Endothelial cell (in vitro differentiated cells): ENCODE measurements around the gene ETFA. TPM values are rescaled to one million over a fixed set of nuclear protein-coding genes. Genes with fewer than 3 reads are reported as not detected.
A peak's percentile ranks its signal among the peaks of the same experiment; 100 is the strongest.

Experiments used
- DNase-seq: peaks from one replicate; pipeline ENCODE4 v3.0.0; 2021; ENCODE audit warnings: low spot score
- H3K27ac Mint-ChIP-seq: one replicate; pipeline ENCODE4 v1.8.0; 2021; ENCODE audit warnings: mixed read lengths, inconsistent platforms; ENCODE audit not compliant: unreplicated experiment
- H3K27me3 Mint-ChIP-seq: one replicate; pipeline ENCODE4 v1.8.0; 2021; ENCODE audit warnings: mild to moderate bottlenecking, moderate library complexity, mixed read lengths, inconsistent platforms; ENCODE audit not compliant: unreplicated experiment
- H3K36me3 Mint-ChIP-seq: one replicate; pipeline ENCODE4 v1.8.0; 2021; ENCODE audit warnings: mild to moderate bottlenecking, low read depth, mixed read lengths, inconsistent platforms; ENCODE audit not compliant: unreplicated experiment
- H3K4me1 Mint-ChIP-seq: one replicate; pipeline ENCODE4 v1.8.0; 2021; ENCODE audit warnings: mild to moderate bottlenecking, mixed read lengths, inconsistent platforms; ENCODE audit not compliant: unreplicated experiment
- H3K4me3 Mint-ChIP-seq: one replicate; pipeline ENCODE4 v1.8.0; 2021; ENCODE audit warnings: mild to moderate bottlenecking, mixed read lengths, inconsistent platforms; ENCODE audit not compliant: unreplicated experiment
- H3K9me3 Mint-ChIP-seq: one replicate; pipeline ENCODE4 v1.8.0; 2021; ENCODE audit warnings: mixed read lengths, inconsistent platforms; ENCODE audit not compliant: unreplicated experiment
- total RNA-seq: library from RNA; stranded (reverse); fragmentation: NEBNext Ultra II Directional; extraction: Animal tissue kit (Norgen Biotek cat#: 25700); gene quantifications from one replicate; pipeline ENCODE4 v1.2.1, GENCODE V29; 2021; ENCODE audit not compliant: unreplicated experiment
- TF ChIP-seq, protein P1 (sequence below): fragments of 200-600 bp; sonication (generic); IDR thresholded peaks from one replicate; pipeline ENCODE4 v1.5.0; 2021; ENCODE audit warnings: antibody characterized with exemption; ENCODE audit not compliant: unreplicated experiment

ETFA gene
- total RNA-seq, 1 donor from 2014 or later, result 103 TPM

DNA sequence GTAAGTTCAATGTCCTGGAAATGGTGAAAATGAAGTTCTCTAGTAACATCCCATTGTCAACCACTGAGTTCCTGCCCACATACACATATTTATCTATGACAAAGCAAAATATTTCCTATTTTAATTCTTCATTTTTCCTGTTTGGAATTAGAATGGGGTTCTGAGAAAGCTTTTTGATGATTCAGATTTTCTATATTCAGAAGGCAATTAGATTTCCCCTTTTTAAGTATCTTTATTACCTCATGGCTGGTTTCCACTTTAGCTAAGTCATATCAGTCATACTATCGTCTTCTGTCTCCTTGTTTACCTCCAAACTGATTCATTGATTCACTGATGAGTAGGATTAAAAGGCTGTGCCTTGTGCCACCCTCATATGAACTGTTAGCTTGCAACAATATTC is 17.9 kb downstream of the ETFA start:
- no peak overlapping the region for H3K4me3 Mint-ChIP-seq

DNA sequence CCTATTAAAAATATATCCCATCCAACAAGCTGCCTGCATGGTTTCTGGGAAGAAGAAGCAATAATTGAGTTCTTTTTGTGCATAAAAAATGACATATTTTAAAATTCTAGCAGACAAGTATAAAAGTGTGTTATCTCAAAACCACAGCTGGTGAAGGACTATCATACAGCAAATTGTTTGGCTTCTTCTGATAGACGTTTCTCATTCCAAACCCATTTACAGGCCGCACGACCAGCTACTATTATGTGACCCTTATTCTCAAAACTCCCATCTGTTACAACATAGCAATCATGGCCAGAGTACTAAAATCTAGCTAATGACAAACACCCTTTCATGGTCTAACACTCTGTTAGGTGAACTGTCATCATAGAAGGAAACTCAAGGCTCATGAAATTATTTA is 21.7 kb downstream of the ETFA start:
- peaks cover 6% of the 10 kb centered on the region for H3K36me3 Mint-ChIP-seq
- H3K4me3 Mint-ChIP-seq, result no peak overlapping the region
- no peaks in the 10 kb centered on the region for H3K9me3 Mint-ChIP-seq
- no peaks in the 10 kb centered on the region for H3K27me3 Mint-ChIP-seq
- H3K27ac Mint-ChIP-seq, result no peak overlapping the region
- DNase-seq, result no peak
- no peaks in the 10 kb centered on the region for H3K4me1 Mint-ChIP-seq
- TF ChIP-seq, protein P1, sequence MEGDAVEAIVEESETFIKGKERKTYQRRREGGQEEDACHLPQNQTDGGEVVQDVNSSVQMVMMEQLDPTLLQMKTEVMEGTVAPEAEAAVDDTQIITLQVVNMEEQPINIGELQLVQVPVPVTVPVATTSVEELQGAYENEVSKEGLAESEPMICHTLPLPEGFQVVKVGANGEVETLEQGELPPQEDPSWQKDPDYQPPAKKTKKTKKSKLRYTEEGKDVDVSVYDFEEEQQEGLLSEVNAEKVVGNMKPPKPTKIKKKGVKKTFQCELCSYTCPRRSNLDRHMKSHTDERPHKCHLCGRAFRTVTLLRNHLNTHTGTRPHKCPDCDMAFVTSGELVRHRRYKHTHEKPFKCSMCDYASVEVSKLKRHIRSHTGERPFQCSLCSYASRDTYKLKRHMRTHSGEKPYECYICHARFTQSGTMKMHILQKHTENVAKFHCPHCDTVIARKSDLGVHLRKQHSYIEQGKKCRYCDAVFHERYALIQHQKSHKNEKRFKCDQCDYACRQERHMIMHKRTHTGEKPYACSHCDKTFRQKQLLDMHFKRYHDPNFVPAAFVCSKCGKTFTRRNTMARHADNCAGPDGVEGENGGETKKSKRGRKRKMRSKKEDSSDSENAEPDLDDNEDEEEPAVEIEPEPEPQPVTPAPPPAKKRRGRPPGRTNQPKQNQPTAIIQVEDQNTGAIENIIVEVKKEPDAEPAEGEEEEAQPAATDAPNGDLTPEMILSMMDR, result no peak

More for the DNA sequence above, 17.9 kb downstream of the ETFA start:
- no peak for DNase-seq
- Mint-ChIP-seq H3K9me3 (no peaks in the 10 kb centered on the region), H3K27me3 (no peaks in the 10 kb centered on the region), H3K36me3 (no peaks in the 10 kb centered on the region), H3K27ac (no peak overlapping the region), H3K4me1 (no peaks in the 10 kb centered on the region)
- TF ChIP-seq, protein P1, result no peak

DNA sequence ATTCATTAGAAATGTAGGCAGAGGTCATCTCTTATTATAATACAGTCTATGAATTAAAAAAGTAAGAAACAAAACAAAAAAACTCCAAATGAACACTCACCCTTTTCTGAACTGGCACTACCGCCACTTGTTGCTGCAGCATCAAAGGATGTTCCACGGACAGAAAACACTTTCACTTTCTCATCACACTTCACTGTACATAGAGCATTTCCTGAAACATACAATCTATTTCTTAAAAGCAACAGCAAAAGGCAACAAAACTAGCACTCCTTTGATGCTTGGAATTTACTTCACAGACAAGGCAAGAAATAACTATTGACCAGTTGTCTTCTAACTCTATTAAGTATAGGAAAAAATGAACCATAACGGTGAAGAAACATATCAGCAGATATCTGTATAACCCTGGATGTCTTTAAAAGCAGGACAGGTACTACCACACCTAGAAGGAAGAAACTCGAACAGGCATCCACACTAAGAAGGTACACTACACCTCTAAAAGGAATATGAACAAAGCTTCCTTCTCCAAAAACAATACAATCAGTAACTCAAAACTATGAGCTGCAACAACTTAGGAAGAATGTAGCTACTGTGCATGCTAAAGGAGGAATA is 24.9 kb downstream of the ETFA start:
- no peaks in the 10 kb centered on the region for H3K27me3 Mint-ChIP-seq
- H3K9me3 Mint-ChIP-seq, result no peaks in the 10 kb centered on the region
- no peak for DNase-seq
- no peak overlapping the region for H3K27ac Mint-ChIP-seq
- H3K4me1 Mint-ChIP-seq, result no peaks in the 10 kb centered on the region
- TF ChIP-seq, protein P1, result no peak
- no peak overlapping the region for H3K4me3 Mint-ChIP-seq
- peaks cover 11% of the 10 kb centered on the region for H3K36me3 Mint-ChIP-seq

DNA sequence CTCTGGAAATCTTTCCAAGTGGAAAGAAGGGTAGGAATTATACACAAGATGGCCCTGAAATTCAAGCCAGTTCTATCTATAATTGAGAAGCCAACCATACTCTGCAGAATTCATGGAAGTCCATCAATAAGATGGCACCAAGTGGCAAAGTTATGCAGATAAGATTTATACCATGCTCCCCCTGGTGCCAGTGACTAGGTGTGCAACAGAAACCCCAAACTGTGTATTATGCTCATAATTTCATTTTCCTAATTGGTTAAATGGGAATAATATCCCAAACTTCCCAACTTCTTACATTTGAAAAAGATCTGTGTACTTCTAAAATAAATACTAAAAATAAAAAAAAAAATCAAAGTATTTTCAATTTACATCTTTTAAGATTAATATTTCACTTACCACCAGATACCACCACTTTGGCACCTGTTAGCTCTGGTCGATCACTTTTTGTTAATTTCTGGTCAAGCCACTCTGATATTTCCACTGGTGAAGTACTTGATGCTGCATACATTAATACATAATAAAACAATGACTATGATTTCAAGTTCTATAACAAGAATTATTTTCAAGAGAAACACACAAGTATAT is 25.9 kb downstream of the ETFA start:
- DNase-seq, result peak; percentile 4
- Mint-ChIP-seq H3K27me3 (no peaks in the 10 kb centered on the region), H3K27ac (no peak overlapping the region), H3K4me1 (no peaks in the 10 kb centered on the region), H3K9me3 (no peaks in the 10 kb centered on the region), H3K36me3 (peaks cover 13% of the 10 kb centered on the region), H3K4me3 (no peak overlapping the region)
- TF ChIP-seq, protein P1, result peak; percentile 48

DNA sequence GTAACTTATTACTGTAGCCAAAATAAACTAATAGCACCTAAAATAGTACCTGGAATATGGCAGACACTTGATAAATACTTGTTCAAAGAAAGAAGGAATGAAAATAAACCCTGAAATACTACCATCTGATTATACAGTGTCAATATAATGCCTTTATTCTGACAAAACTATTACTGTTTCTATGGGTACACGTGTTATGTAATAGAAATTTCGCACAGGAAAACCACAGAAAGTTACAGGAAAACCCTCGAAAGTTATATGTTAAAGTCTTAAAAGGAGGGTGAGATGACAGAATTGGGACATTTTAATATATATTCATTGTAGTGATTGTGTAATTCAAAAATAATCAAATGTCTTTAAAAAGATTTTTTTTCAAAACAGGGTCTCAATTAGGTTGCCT is 28.8 kb downstream of the ETFA start:
- no peak overlapping the region for H3K4me3 Mint-ChIP-seq
- H3K27me3 Mint-ChIP-seq, result no peaks in the 10 kb centered on the region
- peaks cover 29% of the 10 kb centered on the region for H3K36me3 Mint-ChIP-seq
- TF ChIP-seq, protein P1, result no peak
- no peak for DNase-seq
- no peaks in the 10 kb centered on the region for H3K4me1 Mint-ChIP-seq
- H3K9me3 Mint-ChIP-seq, result no peaks in the 10 kb centered on the region
- H3K27ac Mint-ChIP-seq, result no peak overlapping the region
